Psoas muscle (tissue), 8 donors: ENCODE data around the gene NUP205. TPM values are rescaled to one million over a fixed set of nuclear protein-coding genes. Genes with fewer than 3 reads are reported as not detected.
"Not testable (repeated sequence)": the region's sequence is repeated elsewhere in the genome, so short reads cannot be mapped to it uniquely, and the experiment has no call there.

ENCODE experiments used
- ATAC-seq, 4 donors: fragments of 200-7000 bp; cut with Tn5 transposase; one replicate each; pipeline ENCODE4 v1.9.1; 2020; ENCODE audit warnings: moderate library complexity in 3 of 4, mild to moderate bottlenecking in 2 of 4
- DNase-seq, 2 donors: peaks; one replicate each; pipeline ENCODE4 v3.0.0-alpha.2; 2020
- H3K27ac ChIP-seq: fragments of 200-600 bp; one replicate; pipeline ENCODE4 v1.8.0; 2022
- H3K27me3 ChIP-seq, 3 donors: fragments of 200-600 bp in 1 of 3; one replicate each; pipeline versions ENCODE4 v1.6.1 to v1.8.0; 2013 to 2022; ENCODE audit warnings: low read length in 2 of 3, mild to moderate bottlenecking in 2 of 3, moderate library complexity in 1 of 3; ENCODE audit not compliant: insufficient read depth in 3 of 3
- H3K36me3 ChIP-seq, 2 donors: fragments of 200-600 bp in 1 of 2; one replicate each; pipeline versions ENCODE4 v1.6.1 to v1.8.0; 2013 to 2022; ENCODE audit warnings: low read depth in 1 of 2, mild to moderate bottlenecking in 1 of 2, moderate library complexity in 1 of 2; ENCODE audit not compliant: insufficient read depth in 1 of 2
- H3K4me1 ChIP-seq: fragments of 200-600 bp; one replicate; pipeline ENCODE4 v1.8.0; 2022
- H3K4me3 ChIP-seq: fragments of 200-600 bp; one replicate; pipeline ENCODE4 v1.8.0; 2022; ENCODE audit warnings: mild to moderate bottlenecking
- H3K9me3 ChIP-seq: fragments of 200-600 bp; one replicate; pipeline ENCODE4 v1.8.0; 2022
- CTCF ChIP-seq: fragments of 200-600 bp; IDR thresholded peaks from one replicate; pipeline ENCODE4 v1.8.0; 2022; ENCODE audit warnings: antibody characterized with exemption
- WGBS, 3 donors: extraction: QIAGEN DNeasy Blood & Tissue Kit; methylation state at CpG; one replicate each; pipeline versions ENCODE4 v1.1.6 to v1.1.7; 2013; 5-methylcytosine and 5-hydroxymethylcytosine counted together
- intact Hi-C, 2 donors: fragments of 100-400 bp; cut with DNase I; formaldehyde crosslinking; loops; one replicate each; pipeline versions ENCODE4 v1.11.0 to v1.14.2; 2022
- polyA plus RNA-seq, 3 donors: library from polyadenylated mRNA; stranded (reverse); fragments of 200-250 nt; gene quantifications; one replicate each; pipeline ENCODE4 v1.2.3, GENCODE V29; 2013
- total RNA-seq, 4 donors: library from RNA; stranded (reverse); fragmentation: NEBNext Ultra II Directional in 2 of 4; extraction: Animal tissue kit (Norgen Biotek cat#: 25700) in 2 of 4; gene quantifications; one replicate each; pipeline versions ENCODE4 v1.2.1 to v1.2.4, GENCODE V29; 2021 to 2023
- donor health status: healthy with polysubstance abuse.
- donor health status: DM: no; HTN: no; CAD: no; lungs with moderate emphysema.
- donor health status: Bipolar disorder and iron deficiency.
- donor health status: healthy.
- donor health status: DM: yes; HTN: yes; CAD: no.
- donor health status: DM: no; HTN: no; CAD: no.
- donor health status: DM: no; HTN: no; CAD: no.
- donor health status: DM: yes; HTN: yes; CAD: no.

NUP205 gene
- total and polyA plus RNA-seq, 7 donors: 15.7 to 22.7 (median 19.5) TPM

GRCh38 chr7:135690566-135690965 is 132.8 kb downstream of the NUP205 start:
- intact Hi-C loops: no loop called here
- Histone ChIP-seq H3K9me3 (no peaks in the 10 kb centered on the region), H3K4me3 (no peak overlapping the region), H3K4me1 (peaks cover 5% of the 10 kb centered on the region), H3K27me3 (no peaks in the 10 kb centered on the region), H3K36me3 (peaks cover 0 to 65% of the 10 kb centered on the region in 2 donors), H3K27ac (no peak overlapping the region)
- WGBS, 3 donors: 88 to 89% (median 89%) methylated on average over 3 of the region's 3 CpGs
- no peak for TF ChIP-seq CTCF
- ATAC-seq: no peak
- DNase-seq: no peak

GRCh38 chr7:135692055-135692454 is 134.3 kb downstream of the NUP205 start:
- Histone ChIP-seq H3K27ac (no peak overlapping the region), H3K9me3 (no peaks in the 10 kb centered on the region), H3K4me3 (no peak overlapping the region), H3K36me3 (peaks cover 0 to 61% of the 10 kb centered on the region in 2 donors), H3K4me1 (peaks cover 5% of the 10 kb centered on the region), H3K27me3 (no peaks in the 10 kb centered on the region)
- intact Hi-C loops: no loop called here
- no peak for TF ChIP-seq CTCF
- WGBS, 3 donors: 76 to 83% (median 77%) methylated on average over 3 of the region's 3 CpGs
- no peak for DNase-seq
- ATAC-seq: no peak

GRCh38 chr7:135692606-135693005 is 134.9 kb downstream of the NUP205 start:
- 95 to 97% (median 95%) methylated on average over 7 of the region's 7 CpGs for WGBS, 3 donors
- intact Hi-C loops, H3K27ac ChIP-seq, H3K4me3 ChIP-seq, ATAC-seq, H3K4me1 ChIP-seq, DNase-seq, H3K9me3 ChIP-seq, H3K27me3 ChIP-seq: not testable (repeated sequence)
- peaks cover 0 to 55% of the 10 kb centered on the region in 2 donors for H3K36me3 ChIP-seq

GRCh38 chr7:135693558-135693957 is 135.8 kb downstream of the NUP205 start:
- no peak overlapping the region for H3K27ac ChIP-seq
- DNase-seq: no peak
- peak; percentile 52 to 86 (median 66) for ATAC-seq
- H3K9me3 ChIP-seq: no peaks in the 10 kb centered on the region
- peaks cover 5% of the 10 kb centered on the region for H3K4me1 ChIP-seq
- H3K27me3 ChIP-seq: no peaks in the 10 kb centered on the region
- intact Hi-C loops: no loop called here
- no peak for TF ChIP-seq CTCF
- 39 to 64% (median 57%) methylated on average over 4 of the region's 4 CpGs for WGBS, 3 donors
- no peak overlapping the region for H3K4me3 ChIP-seq
- peaks cover 0 to 54% of the 10 kb centered on the region in 2 donors for H3K36me3 ChIP-seq

GRCh38 chr7:135697276-135698049 is 139.7 kb downstream of the NUP205 start:
- no peaks in the 10 kb centered on the region for H3K9me3 ChIP-seq
- TF ChIP-seq CTCF: no peak
- H3K27me3 ChIP-seq: no peaks in the 10 kb centered on the region
- no peak overlapping the region for H3K27ac ChIP-seq
- ATAC-seq (no peak), DNase-seq (no peak)
- intact Hi-C loops: no loop called here
- peaks cover 5% of the 10 kb centered on the region for H3K4me1 ChIP-seq
- 37 to 57% (median 45%) methylated on average over 8 of the region's 8 CpGs for WGBS, 3 donors
- H3K36me3 ChIP-seq: peaks cover 0 to 27% of the 10 kb centered on the region in 2 donors
- H3K4me3 ChIP-seq: no peak overlapping the region

Other genes starting within 250 kb of the NUP205 start
- gene CNOT4, start 47.8 kb upstream of the NUP205 start, total RNA-seq: 10 to 100 TPM; 27.6 to 43.7 (median 33.5) TPM
- 10 to 100 TPM in 2 of 3 donors, 1 to 10 TPM in 1; 8.3 to 21.6 (median 10.3) TPM for gene CNOT4, start 47.8 kb upstream of the NUP205 start, polyA plus RNA-seq
- gene STMP1, start 104.6 kb downstream of the NUP205 start, total RNA-seq: 10 to 100 TPM; 23.9 to 28.0 (median 24.9) TPM
- gene STMP1, start 104.6 kb downstream of the NUP205 start, polyA plus RNA-seq: 10 to 100 TPM; 17.1 to 42.0 (median 25.8) TPM
- not detected for gene SLC13A4, start 170.3 kb downstream of the NUP205 start, total RNA-seq
- under 1 TPM; 0.01 to 0.08 (median 0.03) TPM for gene SLC13A4, start 170.3 kb downstream of the NUP205 start, polyA plus RNA-seq
- gene FAM180A, start 190.9 kb downstream of the NUP205 start, total RNA-seq: 1 to 10 TPM in 1 of 4 donors, under 1 TPM in 1, not detected in 2; 0.42 to 1.8 TPM
- gene FAM180A, start 190.9 kb downstream of the NUP205 start, polyA plus RNA-seq: under 1 TPM; 0.07 to 0.13 (median 0.12) TPM